NCI-H226 (cell line): ENCODE results near the gene HGF.
"Not testable (repeated sequence)": the region's sequence is repeated elsewhere in the genome, so short reads cannot be mapped to it uniquely, and the experiment has no call there.

ENCODE experiments used
- DNase-seq: peaks from one replicate; pipeline ENCODE4 v3.0.0-alpha.2; 2015

The HGF gene

DNA sequence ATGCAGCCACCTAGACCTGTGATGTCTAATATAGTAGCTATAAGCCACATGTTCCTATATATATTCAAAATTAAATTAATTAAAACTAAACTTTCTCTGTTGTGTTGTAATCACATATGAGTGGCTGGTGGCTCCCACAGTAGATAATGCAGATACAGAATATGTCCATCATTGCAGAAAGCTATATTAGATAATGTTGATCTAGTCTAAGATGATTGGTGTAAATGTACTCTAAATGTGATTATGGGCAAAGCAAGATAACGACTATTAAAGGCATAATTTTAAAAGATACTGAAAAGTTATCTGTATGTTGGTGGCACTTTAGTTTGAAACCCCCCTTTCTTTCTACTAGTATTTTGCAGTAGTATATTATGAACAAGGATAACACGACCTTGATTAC is 5.7 kb upstream of the HGF start:
- DNase-seq, result no peak

GRCh38 chr7:81774551-81774950 is 4.7 kb upstream of the HGF start:
- no peak for DNase-seq

- no peak for DNase-seq
Observed at GRCh38 chr7:81770728-81771223, 929 bp upstream of the HGF start.

GRCh38 chr7:81768951-81769778 is 682 bp downstream of the HGF start:
- DNase-seq, result no peak

DNA sequence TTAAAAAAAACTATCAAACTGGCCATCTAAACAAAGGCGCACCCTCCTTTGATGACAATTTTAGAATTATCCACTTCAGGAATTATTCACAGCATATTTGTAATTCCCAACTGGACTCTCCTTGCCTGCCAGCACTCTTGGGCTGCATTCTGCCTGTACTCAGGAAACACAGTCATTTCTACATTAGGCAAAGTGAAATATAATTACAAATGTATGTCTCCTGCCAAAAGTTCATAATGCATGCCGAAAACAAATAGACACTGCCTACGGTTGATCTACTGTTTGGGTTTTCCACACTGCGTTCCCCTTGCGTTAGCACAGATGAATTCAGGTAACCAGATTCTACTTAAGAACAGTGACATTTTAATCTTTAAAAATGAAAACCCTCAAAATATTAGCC is 1.9 kb downstream of the HGF start:
- DNase-seq, result no peak

- no peak for DNase-seq
Observed at GRCh38 chr7:81761821-81762220, 8.0 kb downstream of the HGF start.

DNA sequence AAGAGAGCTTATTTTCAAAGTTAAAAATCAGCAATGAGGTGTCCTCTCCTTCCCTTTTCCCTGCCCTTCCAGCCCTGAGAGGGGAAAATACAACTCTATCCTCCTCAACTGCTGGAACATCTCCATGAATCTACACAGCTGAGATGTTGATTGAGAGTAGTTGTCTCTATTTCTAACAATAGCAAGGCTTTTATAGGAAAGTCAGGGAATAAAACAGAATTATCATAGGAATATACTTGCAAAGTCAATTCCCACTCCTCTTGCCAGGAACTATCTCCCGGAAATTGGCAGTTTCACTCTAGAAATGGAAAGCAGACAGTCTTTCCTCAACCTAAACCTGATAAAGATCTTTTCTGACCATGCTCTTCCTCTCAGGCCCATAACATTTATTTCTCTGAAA is 8.8 kb downstream of the HGF start:
- no peak for DNase-seq

DNA sequence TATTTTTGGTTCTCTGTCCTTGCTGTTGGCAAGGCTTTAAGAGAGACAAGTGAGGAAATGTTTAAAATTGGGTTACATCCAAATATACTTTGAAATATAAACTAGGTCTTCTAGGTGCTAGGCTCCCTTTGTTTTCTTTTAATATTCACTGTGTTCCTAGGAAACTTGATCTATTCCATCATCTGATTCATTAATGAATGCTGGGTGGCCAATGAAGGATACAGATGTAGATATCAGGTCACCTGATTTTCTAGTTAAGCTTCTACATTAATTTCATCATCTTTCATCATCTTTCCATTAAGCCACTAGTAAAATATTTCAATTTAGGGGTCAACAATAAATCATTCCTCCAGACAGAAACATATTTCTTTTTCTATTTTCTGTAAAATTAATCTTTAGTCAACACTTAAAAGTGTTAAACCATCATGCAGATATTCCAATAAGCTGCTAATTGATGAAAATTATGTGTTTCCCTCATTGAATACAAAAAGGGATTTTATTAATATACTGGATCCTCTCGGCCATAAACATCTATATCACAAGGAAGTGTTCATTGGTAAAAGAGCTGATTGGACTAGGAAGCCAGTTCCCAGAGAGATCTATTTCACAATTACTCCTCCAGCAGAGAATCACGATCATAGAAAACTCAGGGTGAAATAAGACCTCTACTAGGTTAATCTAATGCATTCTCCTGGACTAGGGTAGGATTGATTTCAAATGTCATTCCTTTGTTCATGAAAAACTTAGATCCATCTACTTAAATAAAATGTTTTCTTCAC is 14.7 kb downstream of the HGF start:
- no peak for DNase-seq

- DNase-seq, result no peak
Observed at GRCh38 chr7:81753392-81753791, 16.5 kb downstream of the HGF start.

DNA sequence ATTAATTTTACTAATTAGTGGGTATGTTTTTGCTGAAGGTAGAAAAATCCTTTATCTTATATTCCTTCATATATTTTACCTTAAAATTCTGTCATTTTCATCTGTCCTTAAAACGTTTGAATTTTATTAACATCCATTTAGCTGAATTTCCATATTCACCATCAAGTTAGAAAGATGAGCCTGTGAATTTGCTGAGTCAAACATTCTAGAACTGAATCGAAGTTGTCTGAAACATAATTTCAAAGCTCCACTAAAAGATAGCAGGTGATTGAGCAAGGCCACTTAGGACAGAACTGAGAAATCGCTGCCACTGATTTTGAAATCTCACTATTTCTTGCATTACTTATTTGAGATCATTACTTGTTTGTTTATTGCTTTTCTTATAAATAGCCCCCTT is 17.5 kb downstream of the HGF start:
- DNase-seq, result no peak

DNA sequence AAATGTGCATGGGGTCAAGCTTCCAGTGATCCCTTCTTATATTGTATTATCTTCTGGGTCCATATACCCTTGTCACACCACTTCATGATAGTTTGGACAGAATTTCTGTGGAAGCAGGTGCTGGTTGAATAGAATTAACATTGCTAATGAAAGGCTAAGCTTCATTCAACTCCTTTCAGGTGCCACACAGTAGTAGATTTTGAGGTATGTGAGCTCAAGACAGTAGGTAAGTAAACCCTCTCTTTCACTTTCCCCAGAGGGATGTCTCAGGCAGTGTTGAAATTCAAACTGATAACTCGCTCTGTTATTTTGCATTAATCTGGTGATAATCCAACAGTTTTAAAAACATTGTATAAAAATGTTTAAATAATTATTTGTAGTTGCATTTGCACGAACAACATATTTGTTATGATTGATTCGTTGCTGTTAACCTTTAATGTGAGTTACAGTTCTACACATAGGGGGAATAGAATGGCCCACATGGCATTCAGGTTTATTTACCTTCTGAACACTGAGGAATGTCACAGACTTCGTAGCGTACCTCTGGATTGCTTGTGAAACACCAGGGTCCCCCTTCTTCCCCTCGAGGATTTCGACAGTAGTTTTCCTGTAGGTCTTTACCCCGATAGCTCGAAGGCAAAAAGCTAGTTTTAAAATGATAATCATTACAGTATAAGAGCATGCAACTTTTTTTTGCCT is 18.1 kb downstream of the HGF start:
- DNase-seq, result no peak

- DNase-seq, result no peak
Observed at GRCh38 chr7:81745637-81746036, 24.2 kb downstream of the HGF start.

DNA sequence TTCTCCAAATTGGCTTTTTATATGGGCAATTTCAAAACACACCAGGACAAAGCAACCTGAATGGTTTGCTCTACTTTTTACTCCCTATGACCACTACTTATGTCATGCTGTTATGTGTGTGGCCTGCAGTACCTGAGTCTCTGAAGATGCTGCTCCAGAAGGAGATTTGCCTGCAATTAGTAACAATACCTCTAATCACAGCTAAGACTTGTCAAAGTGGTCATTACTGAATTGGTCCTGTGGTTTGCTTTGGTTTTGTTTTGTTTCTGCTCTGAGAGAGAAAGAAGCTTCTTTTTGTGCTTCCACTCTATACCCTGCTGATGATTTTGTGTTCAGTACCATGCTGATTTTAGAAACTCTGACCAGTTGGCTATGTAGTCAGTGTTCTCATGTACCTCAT is 25.5 kb downstream of the HGF start:
- no peak for DNase-seq

DNA sequence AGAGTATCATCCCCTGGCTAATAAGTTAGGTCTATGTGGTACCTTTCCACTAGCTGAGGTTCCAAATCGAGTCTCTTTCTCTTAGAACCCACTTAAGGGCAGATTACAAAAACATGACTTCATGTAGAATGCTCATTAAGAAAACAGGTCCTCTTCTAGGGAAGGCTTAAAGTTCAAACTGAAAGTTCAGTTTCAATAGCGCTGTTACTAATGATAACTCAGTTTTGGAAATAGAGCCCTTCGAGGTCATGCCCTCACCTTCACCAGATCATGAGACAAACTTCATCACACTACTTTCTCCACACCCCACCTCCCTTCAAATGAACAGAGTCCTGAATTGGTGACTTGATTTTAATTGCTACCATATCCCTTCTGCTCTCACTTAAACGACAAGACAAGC is 26.2 kb downstream of the HGF start:
- no peak for DNase-seq

DNA sequence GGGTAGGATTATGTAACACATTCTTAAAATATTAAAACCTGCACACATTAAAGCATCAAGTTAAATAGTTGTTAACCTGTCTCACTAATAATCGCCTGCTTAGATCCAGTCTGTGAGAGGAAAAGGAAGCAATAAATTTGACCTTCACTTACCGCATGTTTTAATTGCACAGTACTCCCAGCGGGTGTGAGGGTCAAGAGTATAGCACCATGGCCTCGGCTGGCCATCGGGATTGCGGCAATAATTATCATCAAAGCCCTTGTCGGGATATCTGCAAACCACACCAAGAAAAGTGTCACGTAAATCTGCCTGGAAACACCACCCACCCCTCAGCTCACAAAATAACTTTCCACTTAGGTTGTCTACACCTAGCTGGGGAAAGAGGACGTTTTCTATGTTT is 26.6 kb downstream of the HGF start:
- no peak for DNase-seq

- DNase-seq, result no peak
Observed at GRCh38 chr7:81740403-81740802, 29.4 kb downstream of the HGF start.

DNA sequence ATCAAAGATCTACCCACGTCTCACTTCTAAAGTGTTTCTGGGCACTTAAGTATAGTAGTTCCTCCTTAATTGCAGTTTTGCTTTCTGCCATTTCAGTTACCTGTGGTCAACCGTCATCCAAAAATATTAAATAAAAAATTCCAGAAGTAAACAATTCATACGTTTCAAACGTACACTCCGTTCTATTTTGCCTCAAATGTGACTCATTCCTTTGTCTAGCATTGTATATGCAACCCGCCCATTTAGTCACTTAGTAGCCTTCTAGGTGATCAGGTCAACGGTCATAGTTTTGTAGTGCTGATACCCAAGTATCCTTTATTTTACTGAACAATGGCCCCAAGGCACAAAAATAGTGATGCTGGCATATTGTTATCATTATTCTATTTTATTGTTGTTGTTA is 33.8 kb downstream of the HGF start:
- no peak for DNase-seq

GRCh38 chr7:81725812-81726127 is 44.1 kb downstream of the HGF start:
- peak; percentile 29 for DNase-seq

- no peak for DNase-seq
Observed at GRCh38 chr7:81725003-81725811, 44.6 kb downstream of the HGF start.

GRCh38 chr7:81722250-81722649 is 47.6 kb downstream of the HGF start:
- not testable (repeated sequence) for DNase-seq

DNA sequence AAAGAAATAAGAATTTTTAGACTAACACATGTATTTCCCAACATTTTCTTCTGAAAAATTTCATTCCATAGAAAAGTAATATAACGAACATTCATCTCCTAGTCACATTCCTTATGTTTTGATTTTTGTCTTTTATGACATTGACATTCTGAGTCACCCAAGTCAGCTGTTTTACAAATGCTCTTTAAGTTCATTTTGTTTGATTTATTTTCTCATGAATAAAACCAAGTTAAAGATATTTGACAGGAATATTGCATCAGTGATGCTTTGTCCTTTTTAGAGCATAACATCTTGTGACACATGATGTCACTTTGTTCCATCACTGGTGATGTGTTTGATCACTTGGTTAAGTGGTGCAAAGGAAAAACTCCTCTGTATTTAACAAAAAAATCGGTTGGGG is 48.4 kb downstream of the HGF start:
- no peak for DNase-seq

- DNase-seq, result no peak
Observed at GRCh38 chr7:81719865-81720264, 50.0 kb downstream of the HGF start.
